Activated naive CD8-positive, alpha-beta T cell treated with anti-CD3 and anti-CD28 coated beads, Interleukin-2, amount 50 U/mL, for 24 hours (primary cell): ENCODE data around the gene MAML2.

Source experiments
- ATAC-seq: fragments of 150-1000 bp; cut with Tn5 transposase; one replicate; pipeline ENCODE4 v1.10.0; 2021
- DNase-seq: peaks from one replicate; pipeline ENCODE4 v3.0.0; 2021
- H3K27ac Mint-ChIP-seq: one replicate; pipeline ENCODE4 v1.8.0; 2021; ENCODE audit warnings: mild to moderate bottlenecking, mixed read lengths
- H3K27me3 Mint-ChIP-seq: one replicate; pipeline ENCODE4 v1.8.0; 2021; ENCODE audit warnings: mixed read lengths
- H3K36me3 Mint-ChIP-seq: one replicate; pipeline ENCODE4 v1.8.0; 2021; ENCODE audit warnings: low read depth, mixed read lengths
- H3K4me1 Mint-ChIP-seq: one replicate; pipeline ENCODE4 v1.8.0; 2021; ENCODE audit warnings: mixed read lengths
- H3K4me3 Mint-ChIP-seq: one replicate; pipeline ENCODE4 v1.8.0; 2021; ENCODE audit warnings: mild to moderate bottlenecking, moderate library complexity, mixed read lengths
- H3K9me3 Mint-ChIP-seq: one replicate; pipeline ENCODE4 v1.8.0; 2021; ENCODE audit warnings: mixed read lengths

Gene MAML2

GRCh38 chr11:96317571-96317970 lies 25.4 kb downstream of the MAML2 start:
- H3K27ac Mint-ChIP-seq: peak overlapping the region; percentile 76

DNA sequence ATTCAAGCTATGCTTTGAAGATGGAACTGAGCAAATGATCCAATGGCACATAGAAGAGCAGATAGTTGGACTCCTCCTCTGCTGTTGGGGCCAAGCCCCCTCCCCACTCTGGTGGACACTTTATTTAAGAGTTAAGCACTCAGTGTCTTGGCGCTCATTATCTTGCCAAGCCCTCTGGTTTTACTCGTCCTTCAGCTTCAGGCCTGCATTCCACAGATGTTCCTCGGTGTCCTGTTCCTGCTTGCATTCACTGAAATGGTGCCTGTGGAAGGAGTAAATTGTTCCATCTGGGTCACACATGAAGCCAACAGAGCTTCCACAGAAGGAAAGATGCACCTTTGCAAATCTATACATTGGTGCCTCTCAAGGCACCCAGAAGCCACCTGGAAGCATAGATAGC lies 26.1 kb downstream of the MAML2 start:
- ATAC-seq: no peak
- Mint-ChIP-seq H3K36me3 (peaks cover 21% of the 10 kb centered on the region), H3K27ac (no peak overlapping the region), H3K9me3 (no peaks in the 10 kb centered on the region), H3K27me3 (no peaks in the 10 kb centered on the region), H3K4me1 (peaks cover 93% of the 10 kb centered on the region), H3K4me3 (no peak overlapping the region)
- no peak for DNase-seq

More at GRCh38 chr11:96317571-96317970, 25.4 kb downstream of the MAML2 start:
- H3K36me3 Mint-ChIP-seq: peaks cover 20% of the 10 kb centered on the region
- no peak for ATAC-seq
- H3K9me3 Mint-ChIP-seq: no peaks in the 10 kb centered on the region
- H3K4me1 Mint-ChIP-seq: peaks cover 93% of the 10 kb centered on the region
- DNase-seq: no peak
- no peaks in the 10 kb centered on the region for H3K27me3 Mint-ChIP-seq
- no peak overlapping the region for H3K4me3 Mint-ChIP-seq

DNA sequence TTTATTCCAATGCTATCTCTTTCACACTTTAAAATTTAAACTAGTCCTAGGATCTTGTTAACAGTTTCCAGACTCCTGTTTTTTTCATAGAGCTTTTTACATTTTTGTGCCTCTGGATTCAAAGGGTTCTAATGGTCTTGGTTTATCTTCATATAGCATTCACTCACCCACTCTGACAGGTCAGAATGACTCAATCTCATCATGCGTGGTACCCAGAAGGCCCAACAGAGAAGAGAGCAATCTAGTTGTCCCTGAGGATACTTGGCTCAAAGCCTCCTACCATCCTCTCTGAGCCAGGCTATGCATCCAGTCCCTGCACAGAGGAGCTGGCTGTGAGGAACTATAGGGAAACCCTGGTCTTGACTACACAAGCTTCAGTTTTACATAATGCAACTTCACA lies 27.5 kb downstream of the MAML2 start:
- ATAC-seq: peak; percentile 41
- H3K4me3 Mint-ChIP-seq: no peak overlapping the region

DNA sequence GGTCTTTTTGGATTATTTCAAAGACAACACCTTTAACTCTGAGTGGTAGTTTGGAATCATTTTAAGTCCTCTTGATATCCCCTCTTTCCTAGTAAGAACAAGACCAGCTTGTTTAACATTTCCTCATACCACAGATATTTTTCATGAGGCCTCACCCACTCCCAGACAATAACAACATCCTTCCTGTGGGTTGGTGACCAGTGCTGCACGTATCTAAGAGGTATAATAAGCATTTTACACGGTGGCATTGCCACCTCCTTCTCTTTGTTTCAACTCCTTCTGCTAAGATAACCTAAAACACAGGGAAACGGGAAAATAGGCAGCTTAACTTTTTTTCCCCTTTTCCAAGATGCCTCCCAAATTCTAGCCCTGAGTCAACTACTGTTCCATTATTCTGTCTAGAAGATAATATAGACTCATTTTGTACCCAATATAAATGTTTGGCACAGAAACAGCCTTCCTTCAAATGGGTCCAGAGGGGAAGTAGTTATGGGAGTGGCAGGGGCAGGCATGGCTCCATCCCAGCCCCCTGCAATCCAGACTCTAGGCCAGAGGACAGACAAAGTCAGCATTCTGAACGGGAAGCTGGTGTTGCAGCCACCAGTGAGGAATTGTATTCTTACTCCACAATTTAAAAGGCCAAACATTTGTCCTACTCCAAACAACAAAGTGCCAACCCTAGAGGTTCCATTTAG lies 28.5 kb downstream of the MAML2 start:
- H3K27me3 Mint-ChIP-seq: no peaks in the 10 kb centered on the region
- DNase-seq (no peak), ATAC-seq (no peak)
- no peak overlapping the region for H3K4me3 Mint-ChIP-seq
- peak overlapping the region; percentile 56 for H3K27ac Mint-ChIP-seq
- H3K36me3 Mint-ChIP-seq: peaks cover 21% of the 10 kb centered on the region
- no peaks in the 10 kb centered on the region for H3K9me3 Mint-ChIP-seq
- H3K4me1 Mint-ChIP-seq: peaks cover 82% of the 10 kb centered on the region

More for the DNA sequence above, 27.5 kb downstream of the MAML2 start:
- Mint-ChIP-seq H3K27me3 (no peaks in the 10 kb centered on the region), H3K4me1 (peaks cover 87% of the 10 kb centered on the region), H3K36me3 (peaks cover 21% of the 10 kb centered on the region), H3K27ac (no peak overlapping the region), H3K9me3 (no peaks in the 10 kb centered on the region)
- no peak for DNase-seq

GRCh38 chr11:96313163-96313562 lies 29.8 kb downstream of the MAML2 start:
- DNase-seq: no peak
- Mint-ChIP-seq H3K9me3 (no peaks in the 10 kb centered on the region), H3K4me1 (peaks cover 82% of the 10 kb centered on the region), H3K27me3 (no peaks in the 10 kb centered on the region), H3K27ac (no peak overlapping the region), H3K4me3 (no peak overlapping the region), H3K36me3 (peaks cover 21% of the 10 kb centered on the region)
- no peak for ATAC-seq

DNA sequence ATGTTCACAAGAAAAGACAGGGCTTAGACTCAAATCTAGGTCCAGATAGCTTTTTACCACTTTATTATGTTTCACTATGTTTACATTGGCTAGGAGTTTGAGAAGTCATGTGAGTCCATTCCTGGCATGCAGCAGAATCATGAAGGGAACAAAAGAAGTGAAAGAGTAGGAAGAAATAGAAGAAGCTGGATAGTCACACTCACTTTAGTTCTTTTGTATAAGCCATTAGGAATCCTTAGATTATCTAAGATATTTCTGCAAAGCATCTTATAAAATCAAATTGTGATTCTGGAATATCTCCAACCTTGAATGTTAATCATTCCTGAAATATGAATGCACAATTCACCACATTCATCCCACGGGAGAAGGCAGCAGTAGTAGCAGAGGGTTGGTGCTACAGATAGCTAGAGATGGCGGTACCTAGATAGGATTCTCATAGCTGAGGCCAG lies 31.9 kb downstream of the MAML2 start:
- Mint-ChIP-seq H3K36me3 (peaks cover 15% of the 10 kb centered on the region), H3K4me3 (no peak overlapping the region), H3K27ac (peak overlapping the region; percentile 8), H3K4me1 (peaks cover 82% of the 10 kb centered on the region), H3K9me3 (no peaks in the 10 kb centered on the region), H3K27me3 (no peaks in the 10 kb centered on the region)
- no peak for DNase-seq
- no peak for ATAC-seq

DNA sequence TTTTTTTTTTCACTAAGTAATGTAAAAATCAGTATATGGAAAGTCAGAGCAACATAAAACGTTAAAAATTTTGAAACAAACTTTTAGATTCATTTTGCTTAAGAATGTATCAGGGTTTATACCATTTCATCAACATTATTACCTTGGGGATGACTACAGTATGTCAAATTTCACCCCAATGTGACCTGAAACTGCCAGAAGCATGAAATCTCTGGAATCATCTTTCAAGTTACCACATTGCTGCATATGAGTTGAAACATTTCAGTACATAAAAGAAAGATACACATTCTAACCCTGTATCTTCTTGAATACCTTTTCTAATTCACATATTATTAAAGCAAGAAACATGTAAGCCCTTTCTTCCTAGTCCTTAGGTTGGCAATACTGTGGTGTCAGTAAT lies 32.8 kb downstream of the MAML2 start:
- no peak overlapping the region for H3K4me3 Mint-ChIP-seq
- ATAC-seq (no peak), DNase-seq (no peak)
- H3K9me3 Mint-ChIP-seq: no peaks in the 10 kb centered on the region
- H3K4me1 Mint-ChIP-seq: peaks cover 77% of the 10 kb centered on the region
- no peaks in the 10 kb centered on the region for H3K27me3 Mint-ChIP-seq
- H3K36me3 Mint-ChIP-seq: peaks cover 14% of the 10 kb centered on the region
- H3K27ac Mint-ChIP-seq: no peak overlapping the region

- H3K4me1 Mint-ChIP-seq: peaks cover 72% of the 10 kb centered on the region
- DNase-seq: no peak
- no peaks in the 10 kb centered on the region for H3K27me3 Mint-ChIP-seq
- H3K4me3 Mint-ChIP-seq: no peak overlapping the region
- no peaks in the 10 kb centered on the region for H3K9me3 Mint-ChIP-seq
- H3K36me3 Mint-ChIP-seq: peaks cover 14% of the 10 kb centered on the region
- no peak overlapping the region for H3K27ac Mint-ChIP-seq
- no peak for ATAC-seq
Measured at GRCh38 chr11:96309643-96310017, 33.4 kb downstream of the MAML2 start.

DNA sequence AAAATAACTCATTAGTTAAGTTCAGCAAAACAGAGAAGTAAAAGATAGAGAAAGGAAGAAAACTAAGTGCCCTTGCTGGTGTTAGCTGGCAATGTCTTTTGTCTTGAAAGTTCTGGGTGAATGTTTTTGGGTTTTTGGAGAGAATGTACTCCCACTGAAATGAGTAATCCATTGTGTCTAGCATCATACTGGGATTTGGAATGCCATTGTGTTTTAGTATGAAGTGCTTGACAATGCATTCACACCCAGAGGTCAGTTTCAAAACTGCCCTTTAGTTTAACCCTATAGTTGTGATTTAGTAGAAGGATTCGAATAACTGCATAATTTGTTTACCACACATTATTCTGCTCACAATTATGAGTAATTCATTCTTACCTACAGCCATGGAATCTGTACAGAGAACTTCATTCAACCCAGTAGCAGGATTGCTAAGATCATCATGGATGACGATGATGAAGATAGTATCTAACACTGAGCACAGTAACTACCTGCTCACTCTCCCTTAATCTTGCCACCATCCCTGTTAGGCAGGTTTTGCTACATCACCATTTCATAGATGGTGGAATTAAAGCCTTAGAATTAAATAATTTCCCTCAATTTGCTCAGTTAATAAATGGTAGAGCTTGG lies 33.9 kb downstream of the MAML2 start:
- H3K4me3 Mint-ChIP-seq: no peak overlapping the region
- no peaks in the 10 kb centered on the region for H3K27me3 Mint-ChIP-seq
- H3K9me3 Mint-ChIP-seq: no peaks in the 10 kb centered on the region
- H3K4me1 Mint-ChIP-seq: peaks cover 71% of the 10 kb centered on the region
- ATAC-seq (no peak), DNase-seq (no peak)
- no peak overlapping the region for H3K27ac Mint-ChIP-seq
- H3K36me3 Mint-ChIP-seq: peaks cover 14% of the 10 kb centered on the region

GRCh38 chr11:96307776-96308140 lies 35.2 kb downstream of the MAML2 start:
- ATAC-seq: no peak
- Mint-ChIP-seq H3K27me3 (no peaks in the 10 kb centered on the region), H3K4me1 (peaks cover 74% of the 10 kb centered on the region), H3K4me3 (peak overlapping the region; percentile 69), H3K36me3 (peaks cover 14% of the 10 kb centered on the region), H3K9me3 (no peaks in the 10 kb centered on the region), H3K27ac (peak overlapping the region; percentile 71)
- no peak for DNase-seq

GRCh38 chr11:96306933-96307775 lies 35.8 kb downstream of the MAML2 start:
- Mint-ChIP-seq H3K4me1 (peaks cover 76% of the 10 kb centered on the region), H3K27me3 (no peaks in the 10 kb centered on the region), H3K36me3 (peaks cover 11% of the 10 kb centered on the region), H3K9me3 (no peaks in the 10 kb centered on the region), H3K4me3 (peak overlapping the region; percentile 69), H3K27ac (peak overlapping the region; percentile 71)
- ATAC-seq (peak; percentile 76), DNase-seq (peak; percentile 18)

DNA sequence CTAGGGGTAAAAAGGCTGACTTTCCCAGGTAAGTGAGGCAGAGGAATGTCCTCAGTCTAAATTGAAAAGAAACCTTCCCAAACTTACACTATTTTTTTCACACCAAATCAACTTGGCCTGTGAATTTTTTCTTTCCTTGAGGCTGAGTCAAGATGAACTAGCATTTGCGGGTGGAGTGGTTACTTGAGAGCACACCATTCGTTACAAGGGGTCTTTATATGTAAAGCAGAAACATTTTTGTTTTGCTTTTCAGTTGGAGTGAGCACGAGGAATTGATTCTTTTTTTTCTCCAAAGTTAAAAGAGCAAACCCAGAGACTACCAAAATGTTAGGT lies 36.4 kb downstream of the MAML2 start:
- ATAC-seq (peak; percentile 53), DNase-seq (no peak)
- H3K4me1 Mint-ChIP-seq: peaks cover 75% of the 10 kb centered on the region
- H3K27me3 Mint-ChIP-seq: no peaks in the 10 kb centered on the region
- no peaks in the 10 kb centered on the region for H3K9me3 Mint-ChIP-seq
- H3K27ac Mint-ChIP-seq: peak overlapping the region; percentile 71
- H3K4me3 Mint-ChIP-seq: peak overlapping the region; percentile 69
- H3K36me3 Mint-ChIP-seq: peaks cover 7% of the 10 kb centered on the region

GRCh38 chr11:96306071-96306470 lies 36.9 kb downstream of the MAML2 start:
- DNase-seq (no peak), ATAC-seq (no peak)
- H3K4me1 Mint-ChIP-seq: peaks cover 75% of the 10 kb centered on the region
- no peaks in the 10 kb centered on the region for H3K9me3 Mint-ChIP-seq
- no peaks in the 10 kb centered on the region for H3K27me3 Mint-ChIP-seq
- no peak overlapping the region for H3K27ac Mint-ChIP-seq
- peaks cover 2% of the 10 kb centered on the region for H3K36me3 Mint-ChIP-seq
- no peak overlapping the region for H3K4me3 Mint-ChIP-seq

GRCh38 chr11:96303980-96304379 lies 39.0 kb downstream of the MAML2 start:
- no peak overlapping the region for H3K4me3 Mint-ChIP-seq

GRCh38 chr11:96303064-96303463 lies 39.9 kb downstream of the MAML2 start:
- Mint-ChIP-seq H3K27ac (peak overlapping the region; percentile 28), H3K4me3 (no peak overlapping the region), H3K9me3 (no peaks in the 10 kb centered on the region), H3K36me3 (peaks cover 9% of the 10 kb centered on the region), H3K27me3 (no peaks in the 10 kb centered on the region), H3K4me1 (peaks cover 74% of the 10 kb centered on the region)
- ATAC-seq (peak; percentile 60), DNase-seq (no peak)

More at GRCh38 chr11:96303980-96304379, 39.0 kb downstream of the MAML2 start:
- Mint-ChIP-seq H3K27ac (peak overlapping the region; percentile 25), H3K36me3 (peaks cover 6% of the 10 kb centered on the region), H3K27me3 (no peaks in the 10 kb centered on the region), H3K4me1 (peaks cover 83% of the 10 kb centered on the region), H3K9me3 (no peaks in the 10 kb centered on the region)
- ATAC-seq: no peak
- DNase-seq: no peak
